Measurements from ENCODE around the gene FKBP8.

DNA sequence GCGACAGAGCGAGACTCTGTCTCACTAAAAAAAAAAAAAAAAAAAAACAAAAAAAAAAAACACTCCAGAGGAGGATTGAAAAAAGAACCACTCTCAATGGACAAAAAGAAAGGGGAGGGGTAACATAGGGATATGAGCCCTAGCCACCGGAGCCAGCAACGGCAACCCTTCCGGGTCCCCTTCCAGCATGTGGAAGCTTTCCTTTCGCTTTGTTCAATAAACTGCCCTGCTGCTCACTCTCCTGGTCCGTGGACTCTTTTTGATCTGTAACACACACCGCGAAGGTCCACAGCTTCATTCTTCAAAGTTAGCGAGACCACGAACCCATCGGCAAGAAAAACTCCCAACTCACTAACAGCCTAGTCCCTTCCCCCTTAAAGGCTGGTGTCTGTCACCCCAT, 44.2 kb upstream of the FKBP8 start:
- TF ChIP-seq, protein P1, sequence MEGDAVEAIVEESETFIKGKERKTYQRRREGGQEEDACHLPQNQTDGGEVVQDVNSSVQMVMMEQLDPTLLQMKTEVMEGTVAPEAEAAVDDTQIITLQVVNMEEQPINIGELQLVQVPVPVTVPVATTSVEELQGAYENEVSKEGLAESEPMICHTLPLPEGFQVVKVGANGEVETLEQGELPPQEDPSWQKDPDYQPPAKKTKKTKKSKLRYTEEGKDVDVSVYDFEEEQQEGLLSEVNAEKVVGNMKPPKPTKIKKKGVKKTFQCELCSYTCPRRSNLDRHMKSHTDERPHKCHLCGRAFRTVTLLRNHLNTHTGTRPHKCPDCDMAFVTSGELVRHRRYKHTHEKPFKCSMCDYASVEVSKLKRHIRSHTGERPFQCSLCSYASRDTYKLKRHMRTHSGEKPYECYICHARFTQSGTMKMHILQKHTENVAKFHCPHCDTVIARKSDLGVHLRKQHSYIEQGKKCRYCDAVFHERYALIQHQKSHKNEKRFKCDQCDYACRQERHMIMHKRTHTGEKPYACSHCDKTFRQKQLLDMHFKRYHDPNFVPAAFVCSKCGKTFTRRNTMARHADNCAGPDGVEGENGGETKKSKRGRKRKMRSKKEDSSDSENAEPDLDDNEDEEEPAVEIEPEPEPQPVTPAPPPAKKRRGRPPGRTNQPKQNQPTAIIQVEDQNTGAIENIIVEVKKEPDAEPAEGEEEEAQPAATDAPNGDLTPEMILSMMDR (IDR thresholded peaks at IDR 0.05) = no peak
- TF ChIP-seq POLR2A (IDR thresholded peaks at IDR 0.05) (no peak), POLR2AphosphoS5 (IDR thresholded peaks at IDR 0.05) (no peak)
